Stimulated activated CD4-positive, alpha-beta T cell treated with anti-CD3 and anti-CD28 coated beads, TNF-alpha, amount 100 ng/mL, for 48 hours (primary cell): ENCODE results near the gene HEATR9.

ENCODE experiments used
- DNase-seq, 3 donors: peaks; one replicate each; pipeline ENCODE4 v3.0.0-alpha.2; 2020; ENCODE audit warnings: low read depth in 3 of 3

The HEATR9 gene

GRCh38 chr17:35895636-35896587 is 27.2 kb upstream of the HEATR9 start:
- no peak for DNase-seq

DNA sequence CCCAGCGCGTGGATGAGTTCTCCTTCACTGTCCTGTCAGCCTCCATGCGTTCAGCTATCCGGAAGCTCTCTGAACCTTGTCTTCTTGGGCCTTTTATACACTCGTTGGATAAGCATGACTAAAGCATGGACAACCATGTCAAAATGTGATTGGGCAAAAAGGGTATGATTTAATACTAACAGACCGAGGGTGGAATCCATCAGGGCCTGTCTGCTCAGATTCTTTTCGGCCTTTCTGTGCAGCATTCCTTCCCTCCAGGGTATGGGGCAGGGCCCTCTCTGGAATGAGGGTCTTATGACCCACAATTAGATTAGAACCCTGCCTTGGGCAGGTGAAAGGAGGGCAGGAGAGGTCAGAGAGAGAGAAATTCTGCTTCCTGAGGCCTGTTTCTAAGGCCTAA is 25.5 kb upstream of the HEATR9 start:
- no peak for DNase-seq

- no peak for DNase-seq
Measured at GRCh38 chr17:35893751-35894150, 25.1 kb upstream of the HEATR9 start.

DNA sequence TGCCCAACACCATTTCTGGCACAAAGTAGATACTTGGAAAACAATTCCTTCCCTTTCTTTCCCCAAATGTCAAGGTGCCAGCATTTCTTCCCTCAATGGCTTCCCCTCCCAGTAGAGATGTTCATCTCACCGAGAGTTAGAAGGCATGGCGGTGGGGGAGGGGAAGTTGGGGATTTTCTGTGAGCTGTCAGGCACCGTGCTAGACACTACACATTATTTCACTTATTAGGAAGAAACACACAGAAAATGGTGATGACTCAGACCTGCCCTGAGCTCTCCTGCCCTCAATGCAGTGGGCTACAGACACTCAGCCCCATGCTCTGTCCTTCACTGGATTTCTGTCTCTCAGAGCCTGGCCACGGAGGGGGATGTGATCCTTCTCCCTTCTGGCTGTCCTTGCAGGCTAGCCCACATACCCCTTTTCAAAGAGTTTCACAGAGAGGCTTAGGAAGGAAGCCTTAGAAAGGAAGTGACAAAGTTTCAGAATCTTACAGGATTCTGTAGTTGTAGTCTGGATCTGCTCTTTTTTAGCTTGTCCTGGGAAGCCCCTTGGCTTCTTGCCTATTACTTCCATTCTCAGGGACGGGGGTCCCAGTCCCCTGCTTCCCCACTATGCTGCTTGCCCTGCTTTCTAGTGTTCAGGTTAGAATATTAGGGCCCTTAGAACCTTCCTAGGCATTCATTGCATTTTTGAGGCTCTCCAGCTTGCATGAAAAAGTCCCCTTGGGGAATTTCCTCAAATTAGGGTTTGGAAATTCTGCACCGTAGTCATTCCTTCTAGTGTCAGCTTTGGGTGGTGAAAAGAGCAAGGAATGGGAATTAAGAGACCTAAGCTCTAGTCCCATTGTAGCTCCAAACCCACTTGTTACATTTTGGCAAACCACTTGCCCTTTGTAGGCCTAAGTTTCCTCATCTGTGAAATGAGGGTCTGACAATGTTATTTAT is 23.7 kb upstream of the HEATR9 start:
- DNase-seq, result peak in 2 of 3 donors; percentile 26 to 60

- no peak for DNase-seq
Measured at GRCh38 chr17:35891269-35891668, 22.6 kb upstream of the HEATR9 start.

DNA sequence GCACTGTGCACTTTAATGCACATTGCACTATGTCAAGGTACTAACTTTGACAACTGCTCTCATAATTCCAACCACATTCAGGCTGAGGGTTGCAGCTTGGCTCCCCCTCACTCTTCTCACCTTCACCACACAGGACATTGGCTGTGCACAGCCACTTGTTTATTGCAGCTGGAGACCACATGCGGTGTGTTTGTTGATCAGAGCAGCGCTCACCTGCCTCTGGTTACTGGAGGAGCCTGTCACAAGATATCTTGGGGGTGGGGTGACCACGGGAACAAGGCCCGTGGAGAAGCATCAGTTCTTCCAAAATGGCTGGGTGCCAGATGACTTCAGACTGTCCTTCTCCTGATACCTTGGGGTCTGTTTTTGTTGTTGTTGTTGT is 22.1 kb upstream of the HEATR9 start:
- no peak for DNase-seq

DNA sequence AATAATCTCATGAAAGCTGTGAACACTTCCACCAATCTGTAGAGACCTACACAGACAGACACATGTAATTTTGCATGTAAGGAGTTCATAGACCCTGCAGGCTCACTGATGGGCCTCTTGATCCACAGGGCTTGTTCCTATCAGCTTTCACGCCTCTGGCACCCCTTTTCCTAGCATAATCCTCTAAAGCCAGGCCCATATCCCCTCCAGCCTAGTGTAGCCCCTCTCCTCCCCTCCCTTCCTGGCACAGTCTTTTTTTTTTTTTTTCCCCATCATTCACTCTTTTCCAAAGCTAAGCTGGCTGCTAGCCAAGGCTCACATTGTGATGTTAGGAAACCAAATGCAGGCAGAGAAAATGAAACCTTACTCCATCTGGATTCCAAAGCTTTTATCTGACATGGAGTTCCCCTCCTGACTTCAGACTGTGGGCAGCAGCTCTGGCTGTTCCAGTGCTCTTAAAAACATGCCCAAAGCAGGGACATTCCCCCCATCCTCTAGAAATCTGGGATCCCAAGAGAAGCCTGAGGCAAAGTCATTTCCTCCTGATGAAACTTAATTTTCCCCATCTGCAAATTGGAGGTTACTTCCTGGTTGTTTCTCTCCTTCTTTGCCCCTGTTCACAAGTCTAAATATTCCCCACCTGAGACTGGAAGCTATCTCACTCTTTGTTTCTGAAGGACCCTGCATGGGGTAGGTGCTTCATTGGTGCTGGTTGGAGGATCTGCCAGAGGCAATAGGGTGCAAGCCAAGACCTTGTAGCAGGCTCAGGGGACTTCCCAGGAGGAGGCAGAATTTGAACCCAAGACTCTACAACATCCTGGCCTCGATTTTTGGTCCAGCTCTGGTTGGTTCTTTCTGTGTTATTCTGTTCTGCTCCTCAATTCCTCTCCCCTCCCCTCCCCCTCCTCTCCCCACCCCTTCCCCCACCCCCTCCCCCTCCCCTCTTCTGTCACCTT is 21.4 kb upstream of the HEATR9 start:
- no peak for DNase-seq

GRCh38 chr17:35889241-35889640 is 20.6 kb upstream of the HEATR9 start:
- no peak for DNase-seq

DNA sequence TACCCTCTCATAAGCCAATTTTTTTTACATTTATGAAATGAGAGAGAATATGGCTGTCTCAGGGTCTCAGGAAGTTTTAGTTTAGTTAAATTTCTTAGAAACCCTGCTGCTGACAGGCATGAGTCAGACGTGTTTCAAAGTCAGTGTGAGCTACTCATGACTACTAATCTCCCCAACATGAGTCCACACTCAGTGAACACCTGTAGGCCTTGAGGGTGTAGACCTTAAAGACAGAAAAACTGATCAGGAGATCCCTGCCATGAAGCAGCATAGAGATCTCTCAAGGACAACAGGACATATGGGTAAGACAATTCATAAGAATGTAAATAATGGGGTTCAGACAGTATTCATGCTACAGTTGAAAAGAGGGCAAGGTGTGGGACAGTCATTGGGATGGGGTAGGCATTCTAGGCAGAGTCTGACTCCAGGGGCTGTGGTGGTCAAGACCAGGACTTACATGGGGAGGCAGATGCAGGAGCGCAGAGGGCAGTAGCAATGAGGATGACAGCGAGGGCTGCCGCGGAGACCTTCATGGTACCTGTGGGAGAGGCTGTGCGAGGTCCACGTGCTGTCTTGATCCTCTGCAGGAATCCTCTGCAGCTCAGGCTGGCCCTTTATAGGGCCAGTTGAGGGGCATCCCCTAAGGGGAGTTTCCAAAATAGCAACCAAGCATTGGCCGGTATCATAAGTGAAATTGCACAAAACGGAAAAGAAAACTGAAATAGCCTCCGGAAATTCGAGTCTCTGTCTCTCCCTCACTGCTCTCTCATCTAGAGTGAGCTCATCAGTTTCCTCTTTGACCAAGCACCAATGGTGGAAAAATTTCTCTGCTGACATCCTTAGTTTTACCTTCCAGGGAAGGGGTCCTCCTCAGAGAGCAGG is 11.3 kb upstream of the HEATR9 start, which contains the start of gene CCL5:
CCL5 (minus strand) TSS at position 588 of the 882 bp plus-strand sequence.
- no peak for DNase-seq

DNA sequence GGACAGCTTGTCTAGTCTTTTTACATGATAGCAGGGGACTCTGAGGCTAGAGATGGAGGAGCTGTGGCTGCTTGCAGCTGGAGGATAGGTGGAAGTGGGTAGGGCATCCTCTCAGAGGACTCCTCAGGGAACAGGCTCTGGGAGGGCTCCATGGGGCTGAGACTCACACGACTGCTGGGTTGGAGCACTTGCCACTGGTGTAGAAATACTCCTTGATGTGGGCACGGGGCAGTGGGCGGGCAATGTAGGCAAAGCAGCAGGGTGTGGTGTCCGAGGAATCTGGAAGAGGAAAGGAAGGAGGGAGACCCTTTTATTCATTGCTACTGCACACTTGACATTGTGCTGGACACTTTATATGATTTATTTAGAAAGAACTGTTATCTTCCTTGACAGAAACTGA is 9.7 kb upstream of the HEATR9 start:
- DNase-seq, result no peak

DNA sequence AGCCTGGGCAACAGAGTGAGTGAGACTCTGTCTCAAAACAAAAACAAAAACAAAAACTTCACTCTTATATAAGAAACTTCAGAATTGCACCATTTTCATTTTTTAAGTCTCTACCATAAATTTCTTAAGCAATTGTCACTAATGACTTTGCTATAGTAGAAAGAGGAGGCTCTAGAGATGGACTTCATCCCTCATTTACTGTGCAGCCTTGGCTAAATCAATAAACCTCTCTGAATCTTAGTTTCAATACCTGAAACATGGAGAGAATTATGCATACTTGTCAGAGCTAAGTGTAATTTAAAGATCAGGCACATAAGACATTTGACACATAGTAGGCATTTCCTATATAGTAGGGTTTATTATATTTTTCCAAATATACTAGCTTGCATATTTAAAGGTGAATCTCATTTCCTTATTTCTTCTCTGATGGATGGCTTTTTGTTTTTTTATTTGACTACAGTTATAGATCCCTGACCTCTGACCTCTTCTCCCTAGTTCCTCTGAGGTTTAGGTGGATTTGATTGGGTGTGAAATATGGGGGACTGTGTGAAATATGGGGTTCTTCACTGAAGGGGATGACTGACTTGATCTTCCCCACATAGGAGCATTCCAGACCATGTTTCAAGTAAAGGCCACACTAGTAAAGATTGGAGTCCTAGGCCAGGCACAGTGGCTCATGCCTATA is 8.8 kb upstream of the HEATR9 start:
- DNase-seq, result no peak

DNA sequence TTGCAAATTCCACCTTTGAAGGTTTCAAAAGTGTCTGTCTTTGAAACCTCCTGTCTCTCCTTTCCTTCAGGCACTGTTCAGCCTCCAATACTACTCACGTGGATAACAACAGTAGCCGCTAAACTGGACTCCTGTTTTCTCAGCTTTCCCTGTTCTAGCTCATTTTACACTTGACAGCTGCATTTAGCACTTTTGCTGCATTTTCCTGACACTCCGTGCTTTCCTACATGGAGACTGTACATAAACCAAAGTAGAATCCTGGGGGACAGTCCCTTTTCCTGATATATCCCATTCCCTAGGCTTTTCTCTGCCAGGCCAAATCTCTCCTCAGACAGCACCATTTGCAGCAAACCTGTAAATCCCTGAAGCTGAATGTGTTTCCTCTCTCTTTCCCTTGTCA is 7.8 kb upstream of the HEATR9 start:
- no peak for DNase-seq

GRCh38 chr17:35875800-35876139 is 7.1 kb upstream of the HEATR9 start:
- no peak for DNase-seq

DNA sequence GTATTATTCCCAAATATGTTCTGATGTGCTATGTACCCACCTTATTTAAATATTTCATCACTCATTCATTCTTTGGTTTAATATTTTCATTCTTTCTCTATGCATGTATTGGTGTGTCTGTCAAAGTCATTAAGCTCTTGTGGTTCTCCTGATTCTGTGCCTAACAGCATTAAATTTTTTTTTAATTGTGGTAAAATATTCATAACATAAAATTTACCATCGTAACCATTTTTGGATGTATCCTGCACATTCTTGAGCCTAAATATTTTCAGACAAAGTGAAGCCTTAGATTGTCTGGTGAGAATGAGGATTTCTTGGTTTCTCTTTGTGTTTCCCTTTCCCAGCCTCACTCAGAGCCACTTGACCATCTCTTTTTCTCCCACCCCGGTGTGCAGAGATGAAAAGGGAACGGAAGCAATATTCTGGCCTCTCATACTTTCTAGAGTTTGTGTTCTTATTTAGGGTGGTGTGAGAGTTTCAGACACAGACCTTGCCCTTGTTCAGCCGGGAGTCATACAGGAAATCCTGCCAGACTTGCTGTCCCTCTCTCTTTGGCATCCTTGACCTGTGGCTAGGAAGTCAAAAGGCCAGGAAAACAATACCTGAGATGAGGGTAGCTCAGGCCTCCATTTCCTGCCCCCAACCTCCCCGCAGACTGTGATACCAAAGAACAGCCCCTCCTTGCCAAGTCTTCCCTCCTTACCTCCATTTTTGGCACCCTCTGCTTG is 6.5 kb upstream of the HEATR9 start:
- no peak for DNase-seq

DNA sequence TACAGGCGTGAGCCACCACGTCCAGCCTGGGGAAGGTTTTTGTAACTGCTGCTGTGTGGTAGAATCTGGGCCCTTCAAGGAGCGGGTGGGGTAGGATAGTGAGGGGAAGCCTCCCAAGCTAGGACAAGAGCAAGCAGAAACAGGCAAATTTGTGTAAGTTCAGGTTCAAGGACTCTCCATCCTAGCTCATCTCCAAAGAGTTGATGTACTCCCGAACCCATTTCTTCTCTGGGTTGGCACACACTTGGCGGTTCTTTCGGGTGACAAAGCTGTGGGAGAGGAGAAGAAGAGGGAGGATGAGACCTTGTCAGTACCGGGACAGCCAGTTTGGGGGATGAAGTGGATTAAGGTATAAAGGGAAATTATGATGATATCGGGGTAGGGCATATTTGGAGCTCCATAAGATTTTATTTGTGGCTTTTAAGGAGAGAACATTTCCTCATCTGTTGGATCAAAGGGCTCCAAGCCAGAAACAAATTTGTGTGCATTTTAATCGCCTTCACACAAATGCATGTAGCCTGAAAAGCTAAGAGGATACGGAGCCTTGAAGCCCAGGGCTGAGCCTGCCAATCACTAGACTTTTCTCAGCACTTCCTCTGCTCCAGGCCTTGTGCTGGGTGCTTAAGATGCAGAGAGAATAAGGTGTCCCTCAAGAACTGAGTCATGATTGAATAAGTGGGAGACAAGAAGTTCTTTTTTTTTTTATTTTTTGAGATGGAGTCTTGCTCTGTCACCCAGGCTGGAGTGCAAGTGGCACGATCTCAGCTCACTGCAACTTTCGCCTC is 3.7 kb upstream of the HEATR9 start:
- no peak for DNase-seq

GRCh38 chr17:35870906-35871819 is 2.5 kb upstream of the HEATR9 start:
- no peak for DNase-seq

DNA sequence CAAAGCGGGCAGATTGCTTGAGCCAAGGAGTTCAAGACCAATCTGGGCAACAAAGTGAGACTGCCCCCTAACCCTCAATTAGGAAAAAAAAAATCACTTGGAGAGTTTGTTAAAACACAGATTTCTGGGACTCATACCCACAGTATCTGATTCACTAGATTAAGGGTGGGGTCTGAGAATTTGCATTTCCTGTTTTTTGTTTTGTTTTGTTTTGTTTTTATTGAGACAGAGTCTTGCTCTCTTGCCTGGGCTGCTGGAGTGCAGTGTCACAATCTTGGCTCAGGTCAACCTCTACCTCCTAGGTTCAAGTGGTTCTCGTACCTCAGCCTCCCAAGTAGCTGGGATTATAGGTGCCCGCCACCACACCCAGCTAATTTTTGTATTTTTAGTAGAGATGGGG is 1.1 kb downstream of the HEATR9 start:
- DNase-seq, result no peak
